Sigmoid colon (tissue), 4 donors: Measurements from ENCODE around the gene AP1G1.

Source experiments
- CTCF ChIP-seq, 4 experiments: fragments of 450-650 bp in 3 of 4; fragments of 200-600 bp in 1 of 4; IDR thresholded peaks; one replicate each; pipeline ENCODE4 v1.5.1; 2016 to 2019; ENCODE audit warnings: antibody characterized with exemption in 4 of 4, mild to moderate bottlenecking in 3 of 4, moderate library complexity in 2 of 4
- EP300 ChIP-seq, 4 donors: sonication (generic); formaldehyde crosslinking; IDR thresholded peaks; one replicate each; pipeline ENCODE4 v1.6.1; 2017; ENCODE audit warnings: antibody characterized with exemption in 4 of 4

GRCh38 chr16:71852561-71852960 is 43.9 kb upstream of the AP1G1 start:
- TF ChIP-seq CTCF (IDR thresholded peaks at IDR 0.05) (no peak), EP300 (IDR thresholded peaks at IDR 0.05) (no peak)
